Measurements from ENCODE around the gene DNAH2. TPM values are rescaled to one million over a fixed set of nuclear protein-coding genes. Genes with fewer than 3 reads are reported as not detected.

Gene DNAH2
- total and polyA plus RNA-seq, 2 of the 8 experiments (the other 6 are each of a cell fraction or from before 2014, with no cell fraction given): 0.13 to 0.18 TPM

DNA sequence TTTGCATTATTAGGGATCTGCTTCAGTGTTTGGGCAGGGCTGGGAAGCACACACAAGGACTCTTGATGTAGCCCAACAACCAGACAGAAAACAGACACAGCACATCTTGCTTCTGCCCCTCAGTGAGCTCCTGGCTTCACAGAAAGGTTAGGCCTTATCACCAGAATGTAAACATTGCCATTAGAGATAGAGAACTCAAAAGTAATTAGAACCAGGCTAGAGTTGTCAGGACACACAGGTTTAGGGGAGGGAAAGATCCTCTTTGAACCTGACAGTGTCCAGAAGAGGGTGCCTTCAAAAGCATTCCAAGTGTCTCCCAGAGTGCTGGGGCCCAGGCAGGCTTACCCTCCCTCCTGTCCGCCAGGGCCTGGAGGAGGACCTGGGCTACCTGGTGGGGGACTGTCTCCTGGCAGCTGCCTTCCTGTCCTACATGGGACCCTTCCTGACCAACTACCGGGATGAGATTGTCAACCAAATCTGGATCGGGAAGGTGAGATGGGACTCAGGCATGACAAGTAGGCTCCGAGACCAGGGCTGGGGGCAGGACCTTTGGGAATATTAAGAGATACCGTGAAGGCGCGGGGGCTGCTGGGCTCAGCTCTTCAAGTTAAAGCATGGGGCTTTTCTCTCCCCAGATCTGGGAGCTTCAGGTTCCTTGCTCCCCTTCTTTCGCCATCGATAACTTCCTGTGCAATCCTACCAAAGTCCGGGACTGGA is 99.5 kb downstream of the DNAH2 start:
- no peak overlapping the region for H2BK15ac ChIP-seq (ENCODE audit: low read length)
- H3K4me2 ChIP-seq (ENCODE audit: insufficient read depth in 1 of 2, low read depth in 2 of 2, low read length in 2 of 2): no peak overlapping the region
- no peaks in the 10 kb centered on the region for H4K20me1 ChIP-seq (replicated peaks in 1 of 2; ENCODE audit: control insufficient read depth in 1 of 2, insufficient read depth in 2 of 2, low read length in 2 of 2)
- H3K79me2 ChIP-seq (ENCODE audit: control insufficient read depth in 1 of 2, insufficient read depth in 2 of 2, low read length in 2 of 2): no peaks in the 10 kb centered on the region
- no peak overlapping the region for H3K9ac ChIP-seq (replicated peaks in 1 of 4; ENCODE audit: extremely low read depth in 1 of 4, low read depth in 3 of 4, low read length in 3 of 4)
- H2AK5ac ChIP-seq (ENCODE audit: low read depth, low read length): no peak overlapping the region
- WGBS, 2 experiments (ENCODE audit: extremely low coverage in 1 of 2, insufficient coverage in 1 of 2, insufficient read length in 1 of 2, insufficient replicate concordance in 2 of 2, low coverage in 1 of 2, low lambda C conversion rate in 2 of 2, missing lambda C conversion rate in 1 of 2): 89% methylated on average over 8 of the region's 10 CpGs; no CpG with 5 or more reads in 1 of the 2 experiments
- H3K56ac ChIP-seq (replicated peaks; ENCODE audit: insufficient read length, low read depth, low read length): no peak overlapping the region
- no peaks in the 10 kb centered on the region for H3K36me3 ChIP-seq (ENCODE audit: control insufficient read depth in 2 of 4, insufficient read depth in 4 of 4, low read length in 3 of 4)
- CTCF ChIA-PET (ENCODE audit: partially characterized antibody): interaction anchor here (0.7 to 2.2 kb wide), 11 partner anchors 8 to 224 kb away, joined by 3 to 9 read pairs (median 4); no protein-coding TSS in a partner anchor
- H2AFZ ChIP-seq (ENCODE audit: low read length): no peak overlapping the region
- no peak overlapping the region for H4K5ac ChIP-seq (ENCODE audit: insufficient read length, low read depth, low read length)
- H2BK120ac ChIP-seq (replicated peaks; ENCODE audit: low read depth, low read length): no peak overlapping the region
- FAIRE-seq: no peak
- H3K79me1 ChIP-seq (ENCODE audit: low read depth, low read length): no peaks in the 10 kb centered on the region
- no peak overlapping the region for H3K23ac ChIP-seq (ENCODE audit: insufficient read length)
- no peak for DNase-seq (ENCODE audit: low read depth in 1 of 2, low spot score in 2 of 2)
- no peak overlapping the region for H3K4ac ChIP-seq (replicated peaks; ENCODE audit: insufficient read length, low read depth, low read length)
- H3K4me1 ChIP-seq (replicated peaks in 1 of 4; ENCODE audit: control insufficient read depth in 3 of 4, insufficient read depth in 4 of 4, low read length in 3 of 4): no peaks in the 10 kb centered on the region; a peak in 1 of 7 replicates
- H3K23me2 ChIP-seq (ENCODE audit: low read depth, low read length): no peaks in the 10 kb centered on the region
- H2BK12ac ChIP-seq (ENCODE audit: low read depth, low read length): no peak overlapping the region
- H4K8ac ChIP-seq (ENCODE audit: extremely low read depth, insufficient read depth, low read length): no peak overlapping the region
- no peak overlapping the region for H4K91ac ChIP-seq (replicated peaks; ENCODE audit: insufficient read length, low read length)
- TF ChIP-seq, protein P1, sequence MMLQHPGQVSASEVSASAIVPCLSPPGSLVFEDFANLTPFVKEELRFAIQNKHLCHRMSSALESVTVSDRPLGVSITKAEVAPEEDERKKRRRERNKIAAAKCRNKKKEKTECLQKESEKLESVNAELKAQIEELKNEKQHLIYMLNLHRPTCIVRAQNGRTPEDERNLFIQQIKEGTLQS (IDR thresholded peaks at IDR 0.05; ENCODE audit: insufficient read depth, low read depth, low read length): no peak
- TF ChIP-seq RAD21 (IDR thresholded peaks at IDR 0.05 in 1 of 2, conservative IDR thresholded peaks at IDR 0.05 in 1 of 2; ENCODE audit: low read depth in 2 of 2, low read length in 2 of 2) (no peak), TAF1 (IDR thresholded peaks at IDR 0.05; ENCODE audit: low read depth, low read length) (no peak), RBBP5 (IDR thresholded peaks at IDR 0.05; ENCODE audit: borderline replicate concordance, low read depth, low read length) (no peak), SUZ12 (IDR thresholded peaks at IDR 0.05; ENCODE audit: low read length) (no peak), SIRT6 (IDR thresholded peaks at IDR 0.05; ENCODE audit: low read length) (no peak), SRF (IDR thresholded peaks at IDR 0.05; ENCODE audit: low read depth, low read length) (no peak)
- H3K27me3 ChIP-seq (replicated peaks in 1 of 4; ENCODE audit: control insufficient read depth in 3 of 4, extremely low read depth in 1 of 4, insufficient read depth in 3 of 4, low read length in 3 of 4): no peaks in the 10 kb centered on the region; a peak in 1 of 7 replicates
- POLR2A ChIA-PET (ENCODE audit: partially characterized antibody): interaction anchor here (1.3 kb wide), 1 partner anchor 53 kb away, joined by 3 read pairs; no protein-coding TSS in a partner anchor
- no peak overlapping the region for H3K14ac ChIP-seq (ENCODE audit: insufficient read length)
- no peaks in the 10 kb centered on the region for H3K9me3 ChIP-seq (ENCODE audit: insufficient read depth in 2 of 2, low read depth in 1 of 2, low read length in 1 of 2)
- H2BK5ac ChIP-seq (ENCODE audit: low read depth, low read length): no peak overlapping the region
- no peak overlapping the region for H3K27ac ChIP-seq (ENCODE audit: low read depth, low read length)
- no peak overlapping the region for H3K18ac ChIP-seq (ENCODE audit: extremely low read depth, low read length)
- no peak overlapping the region for H2BK20ac ChIP-seq (ENCODE audit: low read length)
- no peak overlapping the region for H3K4me3 ChIP-seq (ENCODE audit: extremely low read depth in 1 of 4, insufficient read depth in 2 of 4, low read depth in 3 of 4, low read length in 4 of 4)
